ENCODE data around the gene RELA.

DNA sequence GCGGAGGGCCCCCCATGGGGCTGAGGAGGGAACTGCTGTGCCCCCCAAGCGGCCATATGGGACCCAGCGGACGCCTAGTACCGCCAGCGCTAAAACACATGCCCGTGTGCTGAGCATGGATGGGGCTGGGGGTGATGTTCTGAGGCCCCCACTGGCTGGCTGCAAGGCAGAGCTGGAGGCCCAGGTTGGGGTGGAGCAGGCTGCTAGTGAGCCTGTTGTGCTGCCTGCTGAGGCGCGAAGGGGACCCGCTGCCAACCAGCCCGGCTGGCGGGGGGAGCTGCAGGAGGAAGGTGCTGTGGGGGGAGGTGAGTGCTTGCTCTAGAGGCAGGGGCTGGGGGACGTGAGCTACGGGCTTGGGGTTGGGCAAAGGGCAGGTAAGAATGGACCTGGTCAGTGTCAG, 44.0 kb downstream of the RELA start:
- TF ChIP-seq, protein P1, sequence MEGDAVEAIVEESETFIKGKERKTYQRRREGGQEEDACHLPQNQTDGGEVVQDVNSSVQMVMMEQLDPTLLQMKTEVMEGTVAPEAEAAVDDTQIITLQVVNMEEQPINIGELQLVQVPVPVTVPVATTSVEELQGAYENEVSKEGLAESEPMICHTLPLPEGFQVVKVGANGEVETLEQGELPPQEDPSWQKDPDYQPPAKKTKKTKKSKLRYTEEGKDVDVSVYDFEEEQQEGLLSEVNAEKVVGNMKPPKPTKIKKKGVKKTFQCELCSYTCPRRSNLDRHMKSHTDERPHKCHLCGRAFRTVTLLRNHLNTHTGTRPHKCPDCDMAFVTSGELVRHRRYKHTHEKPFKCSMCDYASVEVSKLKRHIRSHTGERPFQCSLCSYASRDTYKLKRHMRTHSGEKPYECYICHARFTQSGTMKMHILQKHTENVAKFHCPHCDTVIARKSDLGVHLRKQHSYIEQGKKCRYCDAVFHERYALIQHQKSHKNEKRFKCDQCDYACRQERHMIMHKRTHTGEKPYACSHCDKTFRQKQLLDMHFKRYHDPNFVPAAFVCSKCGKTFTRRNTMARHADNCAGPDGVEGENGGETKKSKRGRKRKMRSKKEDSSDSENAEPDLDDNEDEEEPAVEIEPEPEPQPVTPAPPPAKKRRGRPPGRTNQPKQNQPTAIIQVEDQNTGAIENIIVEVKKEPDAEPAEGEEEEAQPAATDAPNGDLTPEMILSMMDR (IDR thresholded peaks at IDR 0.05): no peak
- no peak for TF ChIP-seq POLR2A (IDR thresholded peaks at IDR 0.05)

All from lower leg skin (tissue), 3 donors.